K562 (cell line): ENCODE results near the gene CELA3B. TPM values are rescaled to one million over a fixed set of nuclear protein-coding genes. Genes with fewer than 3 reads are reported as not detected.

Experiments used
- MITF ChIP-seq: IDR thresholded peaks from 2 replicates; pipeline ENCODE4 v1.6.1; 2014; ENCODE audit warnings: antibody characterized with exemption
- PRDM10 ChIP-seq: fragments of 450-650 bp; IDR thresholded peaks from 2 replicates; pipeline ENCODE4 v1.6.1; 2018; ENCODE audit not compliant: partially characterized antibody
- STAT5B ChIP-seq: fragments of 250-450 bp; sonication (Bioruptor Pico); IDR thresholded peaks from 2 replicates; pipeline ENCODE4 v1.8.0; 2021; ENCODE audit warnings: mild to moderate bottlenecking, inconsistent platforms
- ZFP36 ChIP-seq: fragments of 150-350 bp; IDR thresholded peaks from 2 replicates; pipeline ENCODE4 v1.6.1; 2018; ENCODE audit warnings: low read length, low read depth; ENCODE audit not compliant: partially characterized antibody
- ZNF318 ChIP-seq, 2 experiments: fragments of 450-650 bp; IDR thresholded peaks; 2 replicates each; pipeline ENCODE4 v1.6.1; 2016; ENCODE audit warnings: mild to moderate bottlenecking in 2 of 2, borderline replicate concordance in 1 of 2, low read depth in 1 of 2, moderate library complexity in 1 of 2
- polyA plus RNA-seq, 8 experiments: library from polyadenylated mRNA; depleted of rRNA in 4 of 8; stranded (reverse) in 5 of 8; unstranded in 3 of 8; fragments of >200 nt; fragmentation: Nextera tagmentation in 2 of 8; fragmentation: Illumina TruSeq in 1 of 8; extraction: Ambion mirVana in 2 of 8; extraction: Trizol in 1 of 8; gene quantifications; 2 replicates each; pipeline versions ENCODE4 v1.2.1 to v1.2.3, GENCODE V29; 2011 to 2014; ENCODE audit warnings: inconsistent platforms in 1 of 8, missing spikeins in 1 of 8
- total RNA-seq, 7 experiments: library from RNA; depleted of rRNA in 6 of 7; stranded (reverse); fragments of >200 nt in 6 of 7; fragmentation: Illumina TruSeq in 2 of 7; extraction: Trizol in 2 of 7; gene quantifications; 2 replicates each; pipeline versions ENCODE4 v1.2.1 to v1.2.3, GENCODE V29; 2011 to 2021; ENCODE audit warnings: low replicate concordance in 1 of 7
- TF ChIP-seq, protein P1 (sequence below): fragments of 450-650 bp; IDR thresholded peaks from 2 replicates; pipeline ENCODE4 v1.6.1; 2017; ENCODE audit warnings: antibody characterized with exemption, mild to moderate bottlenecking

The CELA3B gene
- total and polyA plus RNA-seq, 9 of the 15 experiments (the other 6 are each of a cell fraction or from before 2014, with no cell fraction given), result 3.1 TPM; not detected in 8

- TF ChIP-seq ZNF318 (IDR thresholded peaks at IDR 0.05; ENCODE audit: borderline replicate concordance in 1 of 2, low read depth in 1 of 2), result no peak
- TF ChIP-seq PRDM10, result peak; percentile 50
- peak; percentile 20 for TF ChIP-seq ZFP36
- no peak for TF ChIP-seq MITF
- TF ChIP-seq, protein P1, sequence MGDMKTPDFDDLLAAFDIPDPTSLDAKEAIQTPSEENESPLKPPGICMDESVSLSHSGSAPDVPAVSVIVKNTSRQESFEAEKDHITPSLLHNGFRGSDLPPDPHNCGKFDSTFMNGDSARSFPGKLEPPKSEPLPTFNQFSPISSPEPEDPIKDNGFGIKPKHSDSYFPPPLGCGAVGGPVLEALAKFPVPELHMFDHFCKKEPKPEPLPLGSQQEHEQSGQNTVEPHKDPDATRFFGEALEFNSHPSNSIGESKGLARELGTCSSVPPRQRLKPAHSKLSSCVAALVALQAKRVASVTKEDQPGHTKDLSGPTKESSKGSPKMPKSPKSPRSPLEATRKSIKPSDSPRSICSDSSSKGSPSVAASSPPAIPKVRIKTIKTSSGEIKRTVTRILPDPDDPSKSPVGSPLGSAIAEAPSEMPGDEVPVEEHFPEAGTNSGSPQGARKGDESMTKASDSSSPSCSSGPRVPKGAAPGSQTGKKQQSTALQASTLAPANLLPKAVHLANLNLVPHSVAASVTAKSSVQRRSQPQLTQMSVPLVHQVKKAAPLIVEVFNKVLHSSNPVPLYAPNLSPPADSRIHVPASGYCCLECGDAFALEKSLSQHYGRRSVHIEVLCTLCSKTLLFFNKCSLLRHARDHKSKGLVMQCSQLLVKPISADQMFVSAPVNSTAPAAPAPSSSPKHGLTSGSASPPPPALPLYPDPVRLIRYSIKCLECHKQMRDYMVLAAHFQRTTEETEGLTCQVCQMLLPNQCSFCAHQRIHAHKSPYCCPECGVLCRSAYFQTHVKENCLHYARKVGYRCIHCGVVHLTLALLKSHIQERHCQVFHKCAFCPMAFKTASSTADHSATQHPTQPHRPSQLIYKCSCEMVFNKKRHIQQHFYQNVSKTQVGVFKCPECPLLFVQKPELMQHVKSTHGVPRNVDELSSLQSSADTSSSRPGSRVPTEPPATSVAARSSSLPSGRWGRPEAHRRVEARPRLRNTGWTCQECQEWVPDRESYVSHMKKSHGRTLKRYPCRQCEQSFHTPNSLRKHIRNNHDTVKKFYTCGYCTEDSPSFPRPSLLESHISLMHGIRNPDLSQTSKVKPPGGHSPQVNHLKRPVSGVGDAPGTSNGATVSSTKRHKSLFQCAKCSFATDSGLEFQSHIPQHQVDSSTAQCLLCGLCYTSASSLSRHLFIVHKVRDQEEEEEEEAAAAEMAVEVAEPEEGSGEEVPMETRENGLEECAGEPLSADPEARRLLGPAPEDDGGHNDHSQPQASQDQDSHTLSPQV, result peak; percentile 48; the same call in 1 of the 2 replicates
- TF ChIP-seq STAT5B (CRISPR knock-in tag), result no peak
Observed at GRCh38 chr1:22025368-22026155, 48.7 kb downstream of the CELA3B start (continued).
